Endothelial cell (in vitro differentiated cells): ENCODE measurements around the gene LHX2. TPM values are rescaled to one million over a fixed set of nuclear protein-coding genes. Genes with fewer than 3 reads are reported as not detected.

Experiments
- DNase-seq: peaks from one replicate; pipeline ENCODE4 v3.0.0; 2021; ENCODE audit warnings: low spot score
- H3K27ac Mint-ChIP-seq: one replicate; pipeline ENCODE4 v1.8.0; 2021; ENCODE audit warnings: mixed read lengths, inconsistent platforms; ENCODE audit not compliant: unreplicated experiment
- H3K27me3 Mint-ChIP-seq: one replicate; pipeline ENCODE4 v1.8.0; 2021; ENCODE audit warnings: mild to moderate bottlenecking, moderate library complexity, mixed read lengths, inconsistent platforms; ENCODE audit not compliant: unreplicated experiment
- H3K36me3 Mint-ChIP-seq: one replicate; pipeline ENCODE4 v1.8.0; 2021; ENCODE audit warnings: mild to moderate bottlenecking, low read depth, mixed read lengths, inconsistent platforms; ENCODE audit not compliant: unreplicated experiment
- H3K4me1 Mint-ChIP-seq: one replicate; pipeline ENCODE4 v1.8.0; 2021; ENCODE audit warnings: mild to moderate bottlenecking, mixed read lengths, inconsistent platforms; ENCODE audit not compliant: unreplicated experiment
- H3K4me3 Mint-ChIP-seq: one replicate; pipeline ENCODE4 v1.8.0; 2021; ENCODE audit warnings: mild to moderate bottlenecking, mixed read lengths, inconsistent platforms; ENCODE audit not compliant: unreplicated experiment
- H3K9me3 Mint-ChIP-seq: one replicate; pipeline ENCODE4 v1.8.0; 2021; ENCODE audit warnings: mixed read lengths, inconsistent platforms; ENCODE audit not compliant: unreplicated experiment
- CTCF ChIP-seq: fragments of 200-600 bp; sonication (generic); IDR thresholded peaks from one replicate; pipeline ENCODE4 v1.5.0; 2021; ENCODE audit warnings: antibody characterized with exemption; ENCODE audit not compliant: unreplicated experiment
- total RNA-seq: library from RNA; stranded (reverse); fragmentation: NEBNext Ultra II Directional; extraction: Animal tissue kit (Norgen Biotek cat#: 25700); gene quantifications from one replicate; pipeline ENCODE4 v1.2.1, GENCODE V29; 2021; ENCODE audit not compliant: unreplicated experiment

Gene LHX2
- total RNA-seq, 1 donor from 2014 or later = not detected

- H3K4me3 Mint-ChIP-seq = no peak overlapping the region
- no peak overlapping the region for H3K27ac Mint-ChIP-seq
- TF ChIP-seq CTCF = no peak
- H3K4me1 Mint-ChIP-seq = no peaks in the 10 kb centered on the region
- DNase-seq = no peak
- peaks cover 4% of the 10 kb centered on the region for H3K36me3 Mint-ChIP-seq
- H3K27me3 Mint-ChIP-seq = peaks cover 10% of the 10 kb centered on the region
- H3K9me3 Mint-ChIP-seq = no peaks in the 10 kb centered on the region
Observed at GRCh38 chr9:124033967-124034366, 22.4 kb downstream of the LHX2 start.

- H3K27ac Mint-ChIP-seq = no peak overlapping the region
- peaks cover 10% of the 10 kb centered on the region for H3K27me3 Mint-ChIP-seq
- DNase-seq = no peak
- TF ChIP-seq CTCF = no peak
- no peak overlapping the region for H3K4me3 Mint-ChIP-seq
- H3K36me3 Mint-ChIP-seq = peaks cover 4% of the 10 kb centered on the region
- H3K4me1 Mint-ChIP-seq = no peaks in the 10 kb centered on the region
- no peaks in the 10 kb centered on the region for H3K9me3 Mint-ChIP-seq
Observed at GRCh38 chr9:124035001-124035650, 23.6 kb downstream of the LHX2 start.

- H3K27me3 Mint-ChIP-seq = peaks cover 13% of the 10 kb centered on the region
- TF ChIP-seq CTCF = no peak
- H3K36me3 Mint-ChIP-seq = no peaks in the 10 kb centered on the region
- DNase-seq = no peak
- H3K4me1 Mint-ChIP-seq = peaks cover 5% of the 10 kb centered on the region
- H3K27ac Mint-ChIP-seq = no peak overlapping the region
- H3K4me3 Mint-ChIP-seq = no peak overlapping the region
- no peaks in the 10 kb centered on the region for H3K9me3 Mint-ChIP-seq
Observed at GRCh38 chr9:124036578-124036977, 25.0 kb downstream of the LHX2 start.

GRCh38 chr9:124037790-124038189 is 26.2 kb downstream of the LHX2 start:
- H3K4me1 Mint-ChIP-seq = peaks cover 7% of the 10 kb centered on the region
- peaks cover 18% of the 10 kb centered on the region for H3K27me3 Mint-ChIP-seq
- H3K27ac Mint-ChIP-seq = no peak overlapping the region
- H3K4me3 Mint-ChIP-seq = no peak overlapping the region
- no peaks in the 10 kb centered on the region for H3K9me3 Mint-ChIP-seq
- no peak for TF ChIP-seq CTCF
- no peaks in the 10 kb centered on the region for H3K36me3 Mint-ChIP-seq
- no peak for DNase-seq

- Mint-ChIP-seq H3K27me3 (peaks cover 18% of the 10 kb centered on the region), H3K4me3 (no peak overlapping the region), H3K36me3 (no peaks in the 10 kb centered on the region), H3K9me3 (no peaks in the 10 kb centered on the region), H3K27ac (no peak overlapping the region), H3K4me1 (peaks cover 7% of the 10 kb centered on the region)
- no peak for DNase-seq
- no peak for TF ChIP-seq CTCF
Observed at GRCh38 chr9:124038239-124038638, 26.7 kb downstream of the LHX2 start.
